NK-92 treated with Interleukin-12 subunit alpha and Interleukin-12 subunit beta, amount 100 ng/mL, for 24 hours (cell line): ENCODE results near the gene ABLIM1.

Source experiments
- DNase-seq: peaks from one replicate; lab custom pipeline; 2025; lab: John Stamatoyannopoulos, UW

The ABLIM1 gene

GRCh38 chr10:114623661-114624294 is 34.3 kb downstream of the ABLIM1 start:
- DNase-seq: no peak

- DNase-seq: no peak
These were observed 34.9 kb downstream of the ABLIM1 start for GRCh38 chr10:114623155-114623554.

GRCh38 chr10:114618722-114619121 is 39.4 kb downstream of the ABLIM1 start:
- no peak for DNase-seq

GRCh38 chr10:114616516-114616915 is 41.6 kb downstream of the ABLIM1 start:
- DNase-seq: no peak

GRCh38 chr10:114616103-114616502 is 42.0 kb downstream of the ABLIM1 start:
- DNase-seq: no peak

- DNase-seq: no peak
These were observed 42.5 kb downstream of the ABLIM1 start for GRCh38 chr10:114615600-114616007.

- DNase-seq: no peak
These were observed 44.7 kb downstream of the ABLIM1 start for GRCh38 chr10:114613237-114613979.

GRCh38 chr10:114611617-114612016 is 46.5 kb downstream of the ABLIM1 start:
- DNase-seq: no peak

- no peak for DNase-seq
These were observed 48.3 kb downstream of the ABLIM1 start for GRCh38 chr10:114609518-114610426.

- DNase-seq: no peak
These were observed 50.6 kb downstream of the ABLIM1 start for GRCh38 chr10:114607358-114607998.

- no peak for DNase-seq
These were observed 52.8 kb downstream of the ABLIM1 start for GRCh38 chr10:114605155-114605797.

- no peak for DNase-seq
These were observed 53.5 kb downstream of the ABLIM1 start for GRCh38 chr10:114604357-114605130.

- DNase-seq: no peak
These were observed 54.1 kb downstream of the ABLIM1 start for GRCh38 chr10:114603948-114604347.

- no peak for DNase-seq
These were observed 54.8 kb downstream of the ABLIM1 start for GRCh38 chr10:114603303-114603702.

GRCh38 chr10:114600057-114600456 is 58.0 kb downstream of the ABLIM1 start:
- no peak for DNase-seq

- no peak for DNase-seq
These were observed 61.3 kb downstream of the ABLIM1 start for GRCh38 chr10:114596793-114597192.

GRCh38 chr10:114593816-114594468 is 64.1 kb downstream of the ABLIM1 start:
- DNase-seq: no peak

GRCh38 chr10:114593240-114593792 is 64.8 kb downstream of the ABLIM1 start:
- DNase-seq: no peak

- DNase-seq: no peak
These were observed 67.1 kb downstream of the ABLIM1 start for GRCh38 chr10:114590993-114591392.

GRCh38 chr10:114584419-114584818 is 73.7 kb downstream of the ABLIM1 start:
- DNase-seq: no peak
